HG02610 (cell line): ENCODE measurements around the gene SLC25A11.
"Not testable (repeated sequence)": the region's sequence is repeated elsewhere in the genome, so short reads cannot be mapped to it uniquely, and the experiment has no call there.

Source experiments
- ATAC-seq: cut with Tn5 transposase; IDR thresholded peaks from one replicate; pipeline ENCODE4 v1.9.1; 2021; ENCODE audit warnings: mild to moderate bottlenecking, moderate library complexity; ENCODE audit not compliant: unreplicated experiment

The SLC25A11 gene

GRCh38 chr17:4921320-4921719, 18.5 kb downstream of the SLC25A11 start:
- ATAC-seq = no peak

DNA sequence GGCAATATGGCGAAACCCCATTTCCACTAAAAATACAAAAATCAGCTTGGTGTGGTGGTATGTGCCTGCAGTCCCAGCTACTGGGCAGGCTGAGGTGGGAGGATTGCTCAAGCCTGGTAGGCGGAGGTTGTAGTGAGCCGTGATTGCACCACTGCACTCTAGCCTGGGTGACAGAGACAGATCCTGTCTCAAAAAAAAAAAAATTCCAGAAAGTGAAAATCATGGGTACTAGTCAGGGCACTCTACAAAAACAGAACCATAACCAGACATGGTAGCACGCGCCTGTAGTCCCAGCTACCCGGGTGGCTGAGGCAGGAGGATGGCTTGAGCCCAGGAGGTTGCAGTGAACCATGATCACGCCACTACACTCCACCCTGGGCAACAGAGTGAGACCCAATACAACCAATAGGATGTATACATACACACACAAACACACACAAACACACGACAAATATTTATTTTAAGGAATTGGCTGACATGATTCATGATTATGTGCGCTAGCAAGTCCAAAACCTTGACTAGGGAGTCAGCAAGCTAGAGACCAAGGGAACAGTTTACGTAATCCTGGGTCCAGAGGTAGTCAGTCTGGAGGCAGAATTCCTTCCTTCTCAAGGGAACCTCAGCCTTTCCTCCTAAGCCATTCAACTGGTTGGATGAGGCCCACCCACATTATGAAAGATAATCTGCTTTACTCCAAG, 19.3 kb downstream of the SLC25A11 start:
- ATAC-seq = no peak

GRCh38 chr17:4919511-4920047, 20.3 kb downstream of the SLC25A11 start:
- ATAC-seq = no peak

DNA sequence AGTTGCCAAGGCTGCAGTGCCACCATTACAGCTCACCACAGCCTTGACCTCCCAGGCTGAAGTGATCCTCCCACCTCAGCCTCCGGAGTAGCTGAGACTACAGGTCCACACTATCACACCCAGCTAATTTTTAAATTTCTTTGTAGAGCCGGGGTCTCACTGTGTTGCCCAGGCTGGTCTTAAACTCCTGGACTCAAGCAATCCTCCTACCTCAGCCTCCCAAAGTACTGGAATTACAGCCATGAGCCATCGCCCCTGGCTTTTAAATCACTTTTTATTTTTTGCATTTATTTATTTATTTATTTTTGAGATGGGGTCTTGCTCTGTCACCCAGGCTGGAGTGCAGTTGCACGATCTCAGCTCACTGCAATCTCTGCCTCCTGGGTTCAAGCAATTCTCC, 25.3 kb downstream of the SLC25A11 start:
- not testable (repeated sequence) for ATAC-seq

- ATAC-seq = no peak
These were observed 25.9 kb downstream of the SLC25A11 start for GRCh38 chr17:4913994-4914393.

- peak; percentile 53 for ATAC-seq
These were observed 30.9 kb downstream of the SLC25A11 start for GRCh38 chr17:4908711-4909496.

GRCh38 chr17:4908301-4908700, 31.5 kb downstream of the SLC25A11 start:
- no peak for ATAC-seq

DNA sequence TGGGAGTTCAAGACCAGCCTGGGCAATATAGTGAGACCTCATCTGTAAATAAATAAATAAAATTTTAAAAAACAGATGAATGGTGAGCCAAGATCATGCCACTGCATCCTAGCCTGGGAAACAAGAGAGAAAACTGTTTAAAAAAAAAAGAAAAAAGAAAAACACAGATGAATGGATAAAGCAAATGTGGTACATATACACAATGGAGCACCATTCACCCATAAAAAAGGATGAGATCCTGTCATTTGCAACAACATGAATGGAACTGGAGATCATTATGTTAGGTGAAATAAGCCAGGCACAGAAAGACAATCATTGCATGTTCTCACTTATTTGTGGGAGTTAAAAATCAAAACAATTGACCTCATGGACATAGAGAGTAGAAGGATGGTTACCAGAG, 33.2 kb downstream of the SLC25A11 start:
- not testable (repeated sequence) for ATAC-seq

- no peak for ATAC-seq
These were observed 36.6 kb downstream of the SLC25A11 start, which contains the start of gene CHRNE for GRCh38 chr17:4903051-4903818. Gene CHRNE (minus strand): TSS chr17:4903098. CDS start chr17:4903063, 35 bp downstream.

- ATAC-seq = no peak
These were observed 37.3 kb downstream of the SLC25A11 start for GRCh38 chr17:4902540-4902939.

DNA sequence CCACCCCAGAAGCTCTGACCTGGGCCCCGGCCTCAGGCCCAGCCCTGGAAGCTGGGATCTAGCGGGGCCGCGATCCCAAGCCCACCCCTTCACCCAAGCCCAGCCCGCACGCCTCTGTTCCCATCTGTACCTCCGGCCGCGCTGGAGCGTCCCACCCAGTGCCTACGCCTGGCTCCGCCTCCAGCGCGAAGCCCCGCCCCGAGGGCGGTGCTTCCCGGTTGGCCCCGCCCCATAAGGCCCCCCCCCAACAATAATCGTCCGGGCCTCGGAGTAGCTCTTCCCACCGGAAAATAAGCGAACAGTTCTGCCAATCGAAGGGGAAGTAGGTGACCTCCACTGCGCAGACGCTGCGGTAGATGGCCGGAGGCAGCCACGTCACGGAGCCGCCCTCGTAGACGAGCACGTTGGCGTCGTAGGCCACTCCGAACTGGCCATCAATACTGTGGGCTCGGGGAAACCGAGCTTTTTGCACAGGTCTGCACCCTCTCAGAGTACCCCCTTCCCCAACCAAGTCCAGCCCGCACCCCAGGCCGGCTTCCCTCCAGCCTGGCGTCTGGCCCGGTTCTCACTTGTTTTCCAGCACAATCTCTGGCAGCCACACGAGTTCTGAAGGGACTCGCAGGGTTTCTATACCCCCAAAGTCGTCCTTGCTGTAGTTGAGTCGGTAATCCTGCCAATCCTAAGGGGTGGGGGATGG, 38.0 kb downstream of the SLC25A11 start:
- ATAC-seq = no peak

DNA sequence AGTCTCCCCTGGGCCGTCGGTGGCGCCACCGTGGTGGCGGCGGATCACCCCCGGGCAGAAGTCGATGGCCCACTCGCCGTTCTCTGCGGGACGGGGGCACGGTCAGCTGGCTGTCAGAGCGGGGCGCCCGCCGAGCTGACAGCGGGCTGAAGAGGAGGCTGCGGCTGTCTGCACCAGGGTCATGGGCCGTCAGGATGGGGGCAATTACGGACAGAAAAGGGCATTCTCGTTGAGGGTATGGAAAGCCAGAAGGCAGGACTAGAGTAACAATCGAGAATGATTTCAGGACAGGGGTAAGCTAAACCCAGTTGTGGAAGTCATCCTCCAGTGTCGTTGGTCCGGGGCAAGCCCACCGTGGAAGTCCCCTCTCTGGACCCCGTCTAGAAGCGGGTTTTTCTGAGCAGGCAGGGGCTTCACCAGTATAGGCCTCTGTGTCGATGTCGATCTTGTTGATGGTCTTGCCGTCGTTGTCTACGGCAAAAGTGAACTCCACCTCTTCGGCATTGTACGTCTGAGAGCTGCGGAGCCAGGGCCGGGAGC, 38.7 kb downstream of the SLC25A11 start:
- no peak for ATAC-seq

DNA sequence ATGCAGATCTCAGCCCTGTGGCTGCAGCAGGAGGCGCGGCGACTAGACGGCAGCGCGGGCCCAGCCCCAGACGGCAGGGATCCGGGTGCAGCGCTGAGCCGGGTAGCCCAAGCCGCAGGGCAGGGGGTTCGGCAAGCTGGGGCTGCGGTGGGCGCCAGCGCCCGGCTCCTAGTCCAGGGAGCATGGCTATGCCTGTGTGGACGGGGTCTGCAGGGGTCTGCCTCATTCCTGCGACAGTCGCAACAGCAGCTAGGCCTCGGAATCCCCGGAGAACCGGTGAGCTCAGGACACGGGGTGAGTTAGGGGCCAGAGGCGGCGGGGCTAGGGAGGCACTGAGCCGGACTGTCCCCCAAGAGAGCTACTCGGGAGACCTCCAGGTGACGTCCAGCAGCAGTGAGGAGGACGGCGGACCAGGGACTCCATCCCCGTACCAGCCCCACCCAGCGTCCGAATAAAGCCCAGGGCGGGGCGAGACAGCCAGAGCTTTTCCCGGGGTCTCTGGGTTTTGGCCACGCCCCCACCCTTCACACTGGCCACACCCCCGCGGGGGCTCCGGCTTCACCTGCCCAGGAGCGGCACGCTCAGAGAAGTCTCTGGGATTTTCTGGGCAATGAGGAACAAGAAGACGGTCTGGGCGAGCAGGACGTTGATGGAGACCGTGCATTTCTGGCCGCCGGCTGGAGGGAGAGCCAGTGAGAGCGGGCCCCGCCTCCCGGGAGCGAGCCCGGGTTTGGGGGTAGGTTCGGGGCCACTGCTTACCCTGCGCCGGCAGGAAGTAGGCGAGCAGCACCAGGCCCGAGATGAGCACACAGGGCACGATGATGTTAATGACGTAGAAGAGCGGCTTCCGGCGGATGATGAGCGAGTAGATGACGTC, 39.4 kb downstream of the SLC25A11 start:
- no peak for ATAC-seq

- ATAC-seq = no peak
These were observed 40.3 kb downstream of the SLC25A11 start, which contains the start of gene C17orf107 for GRCh38 chr17:4899341-4900230. Gene C17orf107 (plus strand): TSS chr17:4899536. CDS start chr17:4899763, 227 bp downstream.

- ATAC-seq = no peak
These were observed 40.9 kb downstream of the SLC25A11 start for GRCh38 chr17:4898927-4899326.

- ATAC-seq = no peak
These were observed 41.5 kb downstream of the SLC25A11 start for GRCh38 chr17:4898351-4898750.

GRCh38 chr17:4897785-4898184, 42.1 kb downstream of the SLC25A11 start:
- ATAC-seq = no peak

GRCh38 chr17:4897198-4897687, 42.6 kb downstream of the SLC25A11 start:
- ATAC-seq = no peak
